HepG2 (cell line): ENCODE data around the gene CASD1. TPM values are rescaled to one million over a fixed set of nuclear protein-coding genes. Genes with fewer than 3 reads are reported as not detected.

Experiments used
- GFI1 ChIP-seq: sonication (generic); formaldehyde crosslinking; IDR thresholded peaks from 2 replicates; pipeline ENCODE4 v1.5.0; 2020; ENCODE audit warnings: missing genetic modification reagents, mild to moderate bottlenecking, borderline replicate concordance
- HES4 ChIP-seq: sonication (generic); formaldehyde crosslinking; IDR thresholded peaks from 2 replicates; pipeline ENCODE4 v1.9.0; 2021; ENCODE audit warnings: mild to moderate bottlenecking, missing genetic modification reagents, borderline replicate concordance
- HMG20A ChIP-seq: IDR thresholded peaks from 2 replicates; pipeline ENCODE4 v1.6.1; 2016; ENCODE audit warnings: borderline replicate concordance
- HOXA3 ChIP-seq: sonication (generic); formaldehyde crosslinking; IDR thresholded peaks from 2 replicates; pipeline ENCODE4 v1.5.0; 2020; ENCODE audit warnings: missing genetic modification reagents
- KAT8 ChIP-seq: IDR thresholded peaks from 2 replicates; pipeline ENCODE4 v1.6.1; 2016; ENCODE audit warnings: missing genetic modification reagents, missing compliant biosample characterization
- KDM6A ChIP-seq: IDR thresholded peaks from 2 replicates; pipeline ENCODE4 v1.6.1; 2016; ENCODE audit warnings: low read depth
- MED13 ChIP-seq: sonication (generic); formaldehyde crosslinking; IDR thresholded peaks from 2 replicates; pipeline ENCODE4 v1.5.0; 2020; ENCODE audit warnings: missing genetic modification reagents
- MIXL1 ChIP-seq: IDR thresholded peaks from 2 replicates; pipeline ENCODE4 v1.6.1; 2016
- PPARG ChIP-seq: conservative IDR thresholded peaks from 2 replicates; pipeline ENCODE4 v1.6.1; 2016; ENCODE audit warnings: missing biosample characterization, missing genetic modification reagents
- RXRB ChIP-seq: IDR thresholded peaks from 2 replicates; pipeline ENCODE4 v1.6.1; 2016; ENCODE audit warnings: borderline replicate concordance, missing genetic modification reagents, missing compliant biosample characterization
- SALL1 ChIP-seq: sonication (generic); formaldehyde crosslinking; IDR thresholded peaks from 2 replicates; pipeline ENCODE4 v1.8.0; 2022; ENCODE audit warnings: mild to moderate bottlenecking, missing genetic modification reagents
- TEAD3 ChIP-seq: optimal IDR thresholded peaks from 2 replicates; pipeline ENCODE3; 2016; ENCODE audit warnings: borderline replicate concordance
- ZBTB25 ChIP-seq: IDR thresholded peaks from 2 replicates; pipeline ENCODE4 v1.6.1; 2018; ENCODE audit warnings: missing genetic modification reagents
- ZFYVE20 ChIP-seq: sonication (generic); formaldehyde crosslinking; IDR thresholded peaks from 2 replicates; pipeline ENCODE4 v1.8.0; 2023; ENCODE audit warnings: low read depth, mild to moderate bottlenecking, moderate library complexity, missing genetic modification reagents, borderline replicate concordance
- ZNF431 ChIP-seq: sonication (generic); formaldehyde crosslinking; IDR thresholded peaks from 2 replicates; pipeline ENCODE4 v1.9.0; 2022; ENCODE audit warnings: missing genetic modification reagents, low read depth, mild to moderate bottlenecking, borderline replicate concordance
- polyA plus RNA-seq, 8 experiments: library from polyadenylated mRNA; depleted of rRNA in 3 of 8; stranded (reverse) in 7 of 8; unstranded in 1 of 8; fragments of >200 nt; fragmentation: Illumina TruSeq in 4 of 8; extraction: Trizol in 4 of 8; gene quantifications; 2 replicates each; pipeline versions ENCODE4 v1.2.1 to v1.2.3, GENCODE V29; 2011 to 2016; ENCODE audit warnings: low read depth in 4 of 8, missing spikeins in 1 of 8, mixed read lengths in 1 of 8; ENCODE audit not compliant: insufficient read depth in 1 of 8
- total RNA-seq, 5 experiments: library from RNA; depleted of rRNA; stranded (reverse); fragments of >200 nt; fragmentation: Illumina TruSeq; extraction: Trizol; gene quantifications; 2 replicates each; pipeline ENCODE4 v1.2.3, GENCODE V29; 2016; ENCODE audit warnings: low read depth in 1 of 5
- TF ChIP-seq, protein P1 (sequence below): sonication (generic); formaldehyde crosslinking; IDR thresholded peaks from 2 replicates; pipeline ENCODE4 v1.4.0; 2020; ENCODE audit warnings: missing genetic modification reagents

Gene CASD1
- total and polyA plus RNA-seq, 2 of the 13 experiments (the other 11 are each of a cell fraction or from before 2014, with no cell fraction given): 22.9 to 32.6 TPM

- TF ChIP-seq, protein P1, sequence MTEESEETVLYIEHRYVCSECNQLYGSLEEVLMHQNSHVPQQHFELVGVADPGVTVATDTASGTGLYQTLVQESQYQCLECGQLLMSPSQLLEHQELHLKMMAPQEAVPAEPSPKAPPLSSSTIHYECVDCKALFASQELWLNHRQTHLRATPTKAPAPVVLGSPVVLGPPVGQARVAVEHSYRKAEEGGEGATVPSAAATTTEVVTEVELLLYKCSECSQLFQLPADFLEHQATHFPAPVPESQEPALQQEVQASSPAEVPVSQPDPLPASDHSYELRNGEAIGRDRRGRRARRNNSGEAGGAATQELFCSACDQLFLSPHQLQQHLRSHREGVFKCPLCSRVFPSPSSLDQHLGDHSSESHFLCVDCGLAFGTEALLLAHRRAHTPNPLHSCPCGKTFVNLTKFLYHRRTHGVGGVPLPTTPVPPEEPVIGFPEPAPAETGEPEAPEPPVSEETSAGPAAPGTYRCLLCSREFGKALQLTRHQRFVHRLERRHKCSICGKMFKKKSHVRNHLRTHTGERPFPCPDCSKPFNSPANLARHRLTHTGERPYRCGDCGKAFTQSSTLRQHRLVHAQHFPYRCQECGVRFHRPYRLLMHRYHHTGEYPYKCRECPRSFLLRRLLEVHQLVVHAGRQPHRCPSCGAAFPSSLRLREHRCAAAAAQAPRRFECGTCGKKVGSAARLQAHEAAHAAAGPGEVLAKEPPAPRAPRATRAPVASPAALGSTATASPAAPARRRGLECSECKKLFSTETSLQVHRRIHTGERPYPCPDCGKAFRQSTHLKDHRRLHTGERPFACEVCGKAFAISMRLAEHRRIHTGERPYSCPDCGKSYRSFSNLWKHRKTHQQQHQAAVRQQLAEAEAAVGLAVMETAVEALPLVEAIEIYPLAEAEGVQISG (CRISPR knock-in tag): no peak
- TF ChIP-seq SALL1 (CRISPR knock-in tag) (peak; percentile 69; the same call in 1 of the 2 replicates), HOXA3 (CRISPR knock-in tag) (0 out of 2 replicates have a peak, but pooled peaks have one; percentile 24), GFI1 (CRISPR knock-in tag) (peak; percentile 50), MED13 (peak; percentile 33; the same call in 1 of the 2 replicates), KAT8 (CRISPR knock-in tag) (no peak), ZNF431 (no peak), HMG20A (CRISPR knock-in tag) (peak; percentile 87), ZBTB25 (CRISPR knock-in tag) (peak; percentile 50; the same call in 1 of the 2 replicates), RXRB (CRISPR knock-in tag) (peak; percentile 84), MIXL1 (CRISPR knock-in tag) (peak; percentile 77), KDM6A (CRISPR knock-in tag) (0 out of 2 replicates have a peak, but pooled peaks have one; percentile 47), PPARG (CRISPR knock-in tag) (peak; percentile 91), TEAD3 (CRISPR knock-in tag) (peak; percentile 100), ZFYVE20 (CRISPR knock-in tag) (no peak), HES4 (CRISPR knock-in tag) (no peak)
- TF ChIP-seq, all 625 proteins: peak for 113
Observed at GRCh38 chr7:94580601-94581000, 71.0 kb downstream of the CASD1 start (continued).
